Measurements from ENCODE around the gene JAM3. TPM values are rescaled to one million over a fixed set of nuclear protein-coding genes. Genes with fewer than 3 reads are reported as not detected.

Gene JAM3
- total and polyA plus RNA-seq, 2 of the 8 experiments (the other 6 are each of a cell fraction or from before 2014, with no cell fraction given): 19.6 to 42.8 TPM

- no peak for TF ChIP-seq BRCA1 (IDR thresholded peaks at IDR 0.05; ENCODE audit: low read depth, low read length)
- no peak for TF ChIP-seq RBBP5 (IDR thresholded peaks at IDR 0.05; ENCODE audit: borderline replicate concordance, low read depth, low read length)
- no peak for TF ChIP-seq RXRA (IDR thresholded peaks at IDR 0.05; ENCODE audit: insufficient read depth, low read depth, low read length)
Measured at GRCh38 chr11:134048028-134048427, 20.8 kb upstream of the JAM3 start (continued).

All from H1 (cell line).